ENCODE results near the gene KCNJ4.
A peak's percentile ranks its signal among the peaks of the same experiment; 100 is the strongest.

KCNJ4 gene

GRCh38 chr22:38423512-38424503 is 31.2 kb downstream of the KCNJ4 start:
- no peaks in the 10 kb centered on the region for H3K27me3 ChIP-seq (ENCODE audit: control insufficient read depth, insufficient read depth, low read length)
- peaks cover 24% of the 10 kb centered on the region for H3K4me1 ChIP-seq (ENCODE audit: control insufficient read depth, insufficient read depth, low read length)
- H3K9ac ChIP-seq (ENCODE audit: low read depth, low read length) = peak overlapping the region; percentile 16

GRCh38 chr22:38422611-38423511 is 32.1 kb downstream of the KCNJ4 start:
- Histone ChIP-seq H3K4me1 (ENCODE audit: control insufficient read depth, insufficient read depth, low read length) (peaks cover 24% of the 10 kb centered on the region), H3K36me3 (ENCODE audit: control insufficient read depth, insufficient read depth, low read length) (peaks cover 3% of the 10 kb centered on the region), H3K9ac (ENCODE audit: low read depth, low read length) (peak overlapping the region; percentile 16), H3K4me3 (ENCODE audit: low read depth, low read length) (peak overlapping the region; percentile 19), H3K27me3 (ENCODE audit: control insufficient read depth, insufficient read depth, low read length) (no peaks in the 10 kb centered on the region), H3K9me3 (ENCODE audit: control insufficient read depth, insufficient read depth, low read length) (no peaks in the 10 kb centered on the region)

More at GRCh38 chr22:38423512-38424503, 31.2 kb downstream of the KCNJ4 start:
- H3K4me3 ChIP-seq (ENCODE audit: low read depth, low read length) = no peak overlapping the region
- H3K36me3 ChIP-seq (ENCODE audit: control insufficient read depth, insufficient read depth, low read length) = peaks cover 3% of the 10 kb centered on the region
- no peaks in the 10 kb centered on the region for H3K9me3 ChIP-seq (ENCODE audit: control insufficient read depth, insufficient read depth, low read length)

- Histone ChIP-seq H3K4me1 (ENCODE audit: control insufficient read depth, insufficient read depth, low read length) (peaks cover 24% of the 10 kb centered on the region), H3K36me3 (ENCODE audit: control insufficient read depth, insufficient read depth, low read length) (peaks cover 3% of the 10 kb centered on the region), H3K27me3 (ENCODE audit: control insufficient read depth, insufficient read depth, low read length) (no peaks in the 10 kb centered on the region), H3K4me3 (ENCODE audit: low read depth, low read length) (no peak overlapping the region), H3K9ac (ENCODE audit: low read depth, low read length) (no peak overlapping the region), H3K9me3 (ENCODE audit: control insufficient read depth, insufficient read depth, low read length) (no peaks in the 10 kb centered on the region)
Measured at GRCh38 chr22:38420734-38421133, 34.3 kb downstream of the KCNJ4 start.

DNA sequence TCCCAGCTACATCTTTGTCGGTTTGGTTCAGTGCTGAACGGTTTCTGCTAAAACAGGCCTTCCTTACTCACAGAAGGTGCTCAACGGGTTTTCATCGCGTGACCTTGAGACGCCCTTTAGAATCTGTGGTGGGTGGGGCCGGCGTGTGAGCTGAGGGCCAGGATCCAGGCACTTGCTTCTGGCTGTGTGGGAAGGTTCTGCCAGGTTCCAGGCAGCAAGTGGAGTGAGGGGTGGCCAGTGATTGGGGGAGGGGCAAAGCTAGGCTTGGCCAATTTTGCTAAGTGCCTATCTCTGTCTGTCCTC is 35.2 kb downstream of the KCNJ4 start:
- H3K9ac ChIP-seq (ENCODE audit: low read depth, low read length) = no peak overlapping the region
- H3K4me3 ChIP-seq (ENCODE audit: low read depth, low read length) = no peak overlapping the region
- H3K4me1 ChIP-seq (ENCODE audit: control insufficient read depth, insufficient read depth, low read length) = peaks cover 24% of the 10 kb centered on the region
- H3K9me3 ChIP-seq (ENCODE audit: control insufficient read depth, insufficient read depth, low read length) = no peaks in the 10 kb centered on the region
- no peaks in the 10 kb centered on the region for H3K36me3 ChIP-seq (ENCODE audit: control insufficient read depth, insufficient read depth, low read length)
- no peaks in the 10 kb centered on the region for H3K27me3 ChIP-seq (ENCODE audit: control insufficient read depth, insufficient read depth, low read length)

GRCh38 chr22:38419121-38419857 is 35.7 kb downstream of the KCNJ4 start:
- H3K9ac ChIP-seq (ENCODE audit: low read depth, low read length) = no peak overlapping the region
- peaks cover 21% of the 10 kb centered on the region for H3K4me1 ChIP-seq (ENCODE audit: control insufficient read depth, insufficient read depth, low read length)
- no peaks in the 10 kb centered on the region for H3K27me3 ChIP-seq (ENCODE audit: control insufficient read depth, insufficient read depth, low read length)
- H3K36me3 ChIP-seq (ENCODE audit: control insufficient read depth, insufficient read depth, low read length) = no peaks in the 10 kb centered on the region
- no peak overlapping the region for H3K4me3 ChIP-seq (ENCODE audit: low read depth, low read length)
- no peaks in the 10 kb centered on the region for H3K9me3 ChIP-seq (ENCODE audit: control insufficient read depth, insufficient read depth, low read length)

GRCh38 chr22:38418589-38418988 is 36.4 kb downstream of the KCNJ4 start:
- H3K27me3 ChIP-seq (ENCODE audit: control insufficient read depth, insufficient read depth, low read length) = no peaks in the 10 kb centered on the region
- no peaks in the 10 kb centered on the region for H3K36me3 ChIP-seq (ENCODE audit: control insufficient read depth, insufficient read depth, low read length)
- H3K4me1 ChIP-seq (ENCODE audit: control insufficient read depth, insufficient read depth, low read length) = peaks cover 17% of the 10 kb centered on the region
- no peak overlapping the region for H3K4me3 ChIP-seq (ENCODE audit: low read depth, low read length)
- H3K9ac ChIP-seq (ENCODE audit: low read depth, low read length) = no peak overlapping the region
- H3K9me3 ChIP-seq (ENCODE audit: control insufficient read depth, insufficient read depth, low read length) = no peaks in the 10 kb centered on the region

- Histone ChIP-seq H3K4me1 (ENCODE audit: control insufficient read depth, insufficient read depth, low read length) (peaks cover 7% of the 10 kb centered on the region), H3K36me3 (ENCODE audit: control insufficient read depth, insufficient read depth, low read length) (no peaks in the 10 kb centered on the region), H3K9me3 (ENCODE audit: control insufficient read depth, insufficient read depth, low read length) (no peaks in the 10 kb centered on the region), H3K9ac (ENCODE audit: low read depth, low read length) (no peak overlapping the region), H3K4me3 (ENCODE audit: low read depth, low read length) (no peak overlapping the region), H3K27me3 (ENCODE audit: control insufficient read depth, insufficient read depth, low read length) (no peaks in the 10 kb centered on the region)
Measured at GRCh38 chr22:38417252-38418060, 37.5 kb downstream of the KCNJ4 start.

DNA sequence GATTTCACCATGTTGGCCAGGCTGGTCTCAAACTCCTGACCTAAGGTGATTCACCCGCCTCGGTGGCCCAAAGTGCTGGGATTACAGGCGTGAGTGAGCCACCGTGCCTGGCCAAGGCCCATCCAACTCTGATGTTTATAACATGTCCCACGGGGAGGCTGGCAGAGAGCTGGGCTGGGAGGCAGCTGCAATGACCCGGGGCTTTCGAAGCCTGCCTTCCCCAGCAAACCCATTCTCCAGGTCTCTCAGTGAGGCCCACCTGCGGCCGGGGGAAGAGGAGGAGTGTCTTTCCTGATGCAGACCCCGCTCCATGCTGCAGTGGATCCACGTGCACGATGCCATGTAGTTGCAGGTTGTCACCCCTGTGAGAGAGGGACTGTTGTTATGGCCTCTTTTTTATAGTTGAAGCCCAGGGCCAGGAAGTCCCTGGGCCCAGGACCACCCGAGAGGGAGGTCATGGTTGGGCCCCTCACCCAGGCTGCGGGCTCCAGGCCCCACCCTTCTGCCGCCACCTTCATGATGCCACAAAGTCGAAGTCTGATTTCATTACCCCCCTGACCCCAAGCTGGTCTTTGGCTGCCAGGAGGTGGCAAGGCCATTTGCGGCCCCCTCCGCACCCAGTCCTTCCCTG is 38.3 kb downstream of the KCNJ4 start:
- Histone ChIP-seq H3K27me3 (ENCODE audit: control insufficient read depth, insufficient read depth, low read length) (no peaks in the 10 kb centered on the region), H3K9ac (ENCODE audit: low read depth, low read length) (no peak overlapping the region), H3K9me3 (ENCODE audit: control insufficient read depth, insufficient read depth, low read length) (no peaks in the 10 kb centered on the region), H3K36me3 (ENCODE audit: control insufficient read depth, insufficient read depth, low read length) (no peaks in the 10 kb centered on the region), H3K4me3 (ENCODE audit: low read depth, low read length) (no peak overlapping the region), H3K4me1 (ENCODE audit: control insufficient read depth, insufficient read depth, low read length) (peaks cover 5% of the 10 kb centered on the region)

DNA sequence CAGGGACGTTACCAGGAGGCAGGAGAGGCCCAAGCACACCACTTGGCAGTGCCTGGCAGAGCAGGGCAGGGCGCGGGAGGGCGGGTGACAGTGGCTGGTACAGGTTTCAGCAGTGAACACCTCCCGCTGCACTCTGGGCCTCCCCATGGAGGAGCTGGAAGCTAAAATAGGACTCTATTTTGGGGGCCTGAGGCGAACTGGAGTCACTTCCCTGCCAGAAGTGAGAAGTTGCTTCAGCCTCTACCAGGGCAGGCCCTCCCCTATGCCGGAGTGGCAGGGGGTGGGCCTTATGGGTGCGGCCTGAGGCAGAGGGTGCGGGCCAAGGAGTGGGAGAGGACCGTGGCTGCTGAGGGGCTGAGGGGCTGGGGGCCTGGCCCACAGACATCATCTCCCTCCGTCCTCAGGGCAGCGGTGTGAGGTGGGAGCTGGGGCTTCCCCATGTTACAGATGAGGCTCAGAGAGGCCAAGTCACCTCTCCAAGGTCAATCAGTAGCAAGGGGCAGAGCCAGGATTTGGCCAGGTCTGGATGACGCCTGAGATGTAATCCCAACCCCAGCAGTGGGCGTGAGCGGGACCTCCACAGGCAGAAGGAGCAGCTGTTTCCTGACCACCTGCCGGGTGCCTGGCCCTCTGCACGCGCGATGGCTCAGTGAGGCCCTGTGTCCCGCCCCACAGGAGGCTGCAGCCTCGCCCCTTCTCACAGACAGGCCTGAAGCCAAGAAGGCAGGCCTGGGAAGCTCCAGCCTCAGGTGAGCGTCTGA is 39.3 kb downstream of the KCNJ4 start:
- no peaks in the 10 kb centered on the region for H3K9me3 ChIP-seq (ENCODE audit: control insufficient read depth, insufficient read depth, low read length)
- H3K4me1 ChIP-seq (ENCODE audit: control insufficient read depth, insufficient read depth, low read length) = peaks cover 5% of the 10 kb centered on the region
- H3K36me3 ChIP-seq (ENCODE audit: control insufficient read depth, insufficient read depth, low read length) = no peaks in the 10 kb centered on the region
- H3K27me3 ChIP-seq (ENCODE audit: control insufficient read depth, insufficient read depth, low read length) = no peaks in the 10 kb centered on the region
- H3K4me3 ChIP-seq (ENCODE audit: low read depth, low read length) = no peak overlapping the region
- no peak overlapping the region for H3K9ac ChIP-seq (ENCODE audit: low read depth, low read length)

GRCh38 chr22:38415046-38415445 is 40.0 kb downstream of the KCNJ4 start:
- Histone ChIP-seq H3K27me3 (ENCODE audit: control insufficient read depth, insufficient read depth, low read length) (no peaks in the 10 kb centered on the region), H3K9ac (ENCODE audit: low read depth, low read length) (no peak overlapping the region), H3K9me3 (ENCODE audit: control insufficient read depth, insufficient read depth, low read length) (no peaks in the 10 kb centered on the region), H3K4me3 (ENCODE audit: low read depth, low read length) (no peak overlapping the region), H3K4me1 (ENCODE audit: control insufficient read depth, insufficient read depth, low read length) (peaks cover 5% of the 10 kb centered on the region), H3K36me3 (ENCODE audit: control insufficient read depth, insufficient read depth, low read length) (no peaks in the 10 kb centered on the region)
